Astrocyte of the hippocampus (primary cell): Measurements from ENCODE around the gene TSPAN10.

Source experiments
- DNase-seq: peaks from one replicate; pipeline ENCODE4 v3.0.0; 2011; ENCODE audit warnings: low read depth, low spot score

The TSPAN10 gene

GRCh38 chr17:81635431-81635830, 1.6 kb upstream of the TSPAN10 start:
- no peak for DNase-seq

GRCh38 chr17:81635973-81636504, 957 bp upstream of the TSPAN10 start:
- no peak for DNase-seq

GRCh38 chr17:81638683-81639082, 1.7 kb downstream of the TSPAN10 start:
- no peak for DNase-seq

- DNase-seq, result no peak
These were observed 3.0 kb downstream of the TSPAN10 start for GRCh38 chr17:81640011-81640410.

GRCh38 chr17:81641825-81642489, 5.0 kb downstream of the TSPAN10 start:
- DNase-seq, result peak; percentile 70

- no peak for DNase-seq
These were observed 7.5 kb downstream of the TSPAN10 start for GRCh38 chr17:81644496-81644895.

GRCh38 chr17:81644976-81645952, 8.3 kb downstream of the TSPAN10 start:
- no peak for DNase-seq

- DNase-seq, result no peak
These were observed 10.0 kb downstream of the TSPAN10 start for GRCh38 chr17:81646869-81647600.

GRCh38 chr17:81647640-81648012, 10.6 kb downstream of the TSPAN10 start:
- DNase-seq, result no peak

- peak; percentile 28 for DNase-seq
These were observed 11.2 kb downstream of the TSPAN10 start for GRCh38 chr17:81648013-81648706.

GRCh38 chr17:81648707-81649085, 11.7 kb downstream of the TSPAN10 start:
- no peak for DNase-seq

GRCh38 chr17:81650951-81651350, 14.0 kb downstream of the TSPAN10 start:
- DNase-seq, result no peak

- peak; percentile 88 for DNase-seq
These were observed 14.7 kb downstream of the TSPAN10 start for GRCh38 chr17:81651692-81652091.

- no peak for DNase-seq
These were observed 16.1 kb downstream of the TSPAN10 start for GRCh38 chr17:81652906-81653771.

GRCh38 chr17:81655378-81656117, 18.6 kb downstream of the TSPAN10 start:
- no peak for DNase-seq

GRCh38 chr17:81656118-81656743, 19.2 kb downstream of the TSPAN10 start, which contains the start of gene PDE6G:
Gene PDE6G, minus strand, starts transcription at chr17:81656542. Its CDS starts 3,237 bp downstream, at chr17:81653305.
- no peak for DNase-seq

GRCh38 chr17:81656835-81657234, 19.8 kb downstream of the TSPAN10 start:
- DNase-seq, result no peak

GRCh38 chr17:81659038-81659437, 22.0 kb downstream of the TSPAN10 start:
- DNase-seq, result no peak

- DNase-seq, result no peak
These were observed 23.4 kb downstream of the TSPAN10 start for GRCh38 chr17:81660441-81660840.
